AG08396 (cell line): ENCODE measurements around the gene ZMYM1.
"Not testable (repeated sequence)": the region's sequence is repeated elsewhere in the genome, so short reads cannot be mapped to it uniquely, and the experiment has no call there.

Experiments used
- DNase-seq: peaks from one replicate; pipeline ENCODE4 v3.0.0; 2012; ENCODE audit warnings: low spot score, mixed read lengths

The ZMYM1 gene

DNA sequence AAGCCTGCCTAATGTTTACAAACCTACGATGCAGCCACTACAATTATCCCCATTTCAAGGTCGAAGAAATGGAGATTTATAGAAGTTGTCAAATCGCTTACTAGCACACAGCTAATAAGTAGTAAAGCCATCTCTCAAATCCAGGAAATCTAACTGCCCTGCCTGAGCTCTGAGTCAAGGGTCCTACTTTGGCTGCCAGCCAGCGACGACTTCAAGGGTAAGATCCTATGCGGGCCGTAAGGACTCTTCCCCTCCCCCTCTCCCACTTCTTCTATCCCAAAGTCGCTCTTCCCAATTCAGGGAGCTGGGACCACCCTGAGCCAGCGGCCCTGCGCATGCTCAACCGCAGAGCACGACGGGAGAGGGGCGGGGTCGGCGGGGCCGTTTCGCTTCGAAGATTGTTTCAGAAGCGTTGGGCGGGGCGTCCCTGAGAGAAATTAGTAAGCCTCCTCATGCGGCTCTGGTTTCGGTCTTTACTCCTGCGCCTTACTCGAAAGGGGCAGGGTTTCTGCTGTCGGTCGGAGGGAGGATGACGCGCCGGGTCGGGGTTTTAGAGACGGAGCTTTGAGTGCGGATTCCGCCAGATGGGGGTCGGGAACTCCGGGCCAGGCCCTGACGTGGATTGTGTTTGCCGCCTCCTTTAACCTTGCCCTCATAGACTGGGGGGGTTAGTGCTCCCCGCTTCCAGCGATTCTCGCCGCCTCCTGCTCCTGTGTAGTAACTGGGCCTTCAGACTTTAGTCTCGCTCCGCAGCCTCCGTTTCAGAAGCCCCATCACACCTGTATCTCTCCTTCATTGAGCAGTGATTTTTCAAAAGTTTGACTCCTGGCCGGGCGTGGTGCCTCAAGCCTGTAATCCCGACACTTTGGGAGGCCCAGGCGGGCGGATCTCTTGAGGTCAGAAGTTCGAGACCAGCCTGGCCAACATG lies at the start of gene ZMYM1:
ZMYM1 (plus strand) TSS at position 383 of the 928 bp plus-strand sequence. CDS start 14,603 bp downstream, outside the sequence.
- DNase-seq: peak; percentile 91

DNA sequence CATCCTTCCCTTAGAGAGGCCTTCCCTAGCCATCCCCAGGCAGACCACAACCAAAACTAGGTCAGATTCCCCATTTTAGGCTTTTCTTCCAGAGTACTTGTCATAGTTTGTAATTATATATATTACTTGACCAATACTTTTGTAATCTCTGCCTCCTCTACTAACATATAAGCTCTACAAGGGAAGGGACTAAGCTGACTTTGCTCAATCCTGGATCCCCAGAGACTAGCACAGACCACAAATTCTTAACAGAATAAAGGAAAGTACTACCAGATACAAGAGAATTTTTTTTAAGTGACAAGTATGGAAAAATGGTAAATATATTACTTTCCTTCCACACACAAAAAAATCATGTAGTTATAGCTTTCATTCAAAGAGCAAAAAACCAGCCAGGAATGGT lies 49.4 kb upstream of the ZMYM1 start:
- DNase-seq: no peak

DNA sequence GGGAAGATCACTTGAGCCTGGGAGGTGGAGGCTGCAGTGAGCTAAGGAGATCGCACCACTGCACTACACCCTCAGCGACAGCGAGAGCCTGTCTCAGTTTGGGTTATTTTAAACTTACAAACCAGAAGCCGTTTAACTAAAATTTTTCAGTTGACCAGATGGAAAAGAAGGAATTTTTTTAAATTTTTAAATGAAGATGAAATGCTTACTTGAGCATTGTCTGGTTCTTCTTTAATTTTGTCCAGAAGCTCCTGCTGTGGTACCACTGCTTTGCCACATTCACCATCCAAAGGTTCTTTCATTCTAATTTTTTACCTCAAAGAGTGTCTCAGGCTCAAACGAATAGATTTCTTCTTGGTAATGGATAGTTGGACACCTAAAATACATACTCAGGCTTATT lies 48.8 kb upstream of the ZMYM1 start:
- no peak for DNase-seq

DNA sequence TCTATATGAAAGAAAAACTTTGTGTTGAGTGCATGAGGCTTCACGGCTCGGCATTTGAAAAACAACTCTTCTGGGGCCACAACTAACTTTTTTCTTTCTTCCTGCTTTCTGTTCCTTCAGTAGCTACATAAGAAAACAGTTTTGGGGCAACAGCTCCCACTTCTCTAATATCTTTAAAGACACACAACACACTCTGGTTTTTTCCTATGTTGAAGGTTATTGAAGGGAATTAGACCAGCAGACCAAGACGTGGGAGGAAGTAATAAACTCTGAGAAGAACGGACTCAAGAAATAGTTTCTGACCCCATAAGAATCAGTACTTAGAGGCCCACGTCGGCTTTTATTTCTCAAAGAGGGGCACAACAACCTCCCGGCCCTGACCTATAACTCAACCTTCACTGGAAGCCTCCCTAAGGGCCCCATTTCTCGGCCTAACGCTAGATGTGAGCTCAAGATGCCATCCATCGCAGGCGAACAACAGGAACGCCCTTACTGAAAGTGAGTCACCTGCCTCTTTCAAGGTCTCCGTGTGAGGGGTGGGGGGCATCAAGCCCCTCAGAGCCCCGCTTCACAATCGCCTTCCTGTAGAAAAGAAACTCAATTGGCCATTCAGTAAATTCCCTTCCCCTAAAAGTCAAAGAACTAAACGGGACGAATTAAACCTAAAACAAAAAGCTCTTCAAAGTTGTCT lies 48.3 kb upstream of the ZMYM1 start:
- DNase-seq: peak; percentile 53

DNA sequence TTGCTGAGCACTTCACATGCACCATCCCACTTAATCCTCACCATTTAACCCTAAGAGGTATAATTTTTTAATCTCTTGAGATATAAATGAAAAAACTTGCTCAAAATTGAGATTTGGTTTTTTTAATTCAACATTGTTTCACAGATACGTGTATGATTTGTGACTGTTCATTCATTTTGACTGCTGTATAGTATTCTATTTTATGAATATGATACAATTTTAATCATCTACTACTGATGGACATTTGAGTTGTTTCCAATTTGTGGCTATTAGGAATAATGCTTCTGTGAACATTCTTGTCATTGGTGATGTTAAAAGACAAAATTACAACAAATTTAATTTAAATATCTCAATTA lies 46.8 kb upstream of the ZMYM1 start:
- no peak for DNase-seq

DNA sequence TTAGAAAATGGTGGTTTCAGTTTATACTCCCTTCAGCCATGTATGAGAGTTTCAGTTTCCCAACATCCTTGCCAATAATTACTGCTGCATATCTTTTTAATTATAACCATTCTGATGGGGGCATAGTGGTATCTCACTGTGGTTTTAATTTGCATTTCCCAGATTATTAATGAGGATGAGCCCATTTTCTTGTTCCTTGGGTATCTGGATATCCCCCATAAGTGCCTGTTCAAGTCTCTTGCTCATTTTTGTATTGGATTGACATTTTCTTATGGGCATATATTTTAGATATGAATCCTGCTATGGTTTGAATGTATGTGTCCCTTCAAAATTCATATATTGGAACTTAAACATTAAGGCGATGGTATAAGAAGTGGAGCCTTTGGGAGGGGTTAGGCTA lies 45.8 kb upstream of the ZMYM1 start:
- DNase-seq: no peak

DNA sequence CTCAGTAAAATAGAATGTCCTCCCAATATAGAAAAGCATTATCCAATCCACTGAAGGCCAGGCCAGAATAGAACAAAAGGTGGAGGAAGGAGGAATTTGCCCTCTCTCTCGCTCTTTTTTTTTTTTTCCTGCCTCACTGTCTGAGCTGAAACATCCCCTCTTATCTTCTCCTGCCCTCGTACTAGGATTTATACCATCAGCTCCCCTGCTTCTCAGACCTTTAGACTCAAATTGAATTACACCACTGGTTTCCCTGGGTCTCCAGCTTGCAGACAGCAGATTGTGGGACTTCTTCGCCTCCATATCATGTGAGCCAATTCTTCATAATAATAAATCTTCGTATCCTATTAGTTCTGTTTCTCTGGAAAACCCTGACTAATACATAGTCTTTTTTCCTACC lies 42.6 kb upstream of the ZMYM1 start:
- DNase-seq: no peak

DNA sequence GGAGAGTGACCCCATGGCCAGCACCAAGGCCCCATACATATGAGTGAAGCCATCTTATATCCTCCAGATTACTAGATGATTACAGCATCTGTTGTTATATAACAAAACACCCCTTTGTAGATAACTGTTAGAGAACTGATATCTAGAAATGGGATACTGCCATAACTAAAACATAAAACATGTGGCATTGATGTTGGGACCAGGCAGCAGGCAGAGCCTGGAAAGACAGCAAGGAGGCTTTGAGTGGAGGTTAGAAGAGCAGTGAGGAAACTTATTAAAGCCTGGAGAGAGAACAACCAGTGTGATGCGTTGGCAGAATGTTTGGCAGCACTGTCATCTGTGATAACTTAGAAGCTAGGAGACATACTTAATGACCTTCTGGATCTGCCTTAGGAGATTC lies 42.0 kb upstream of the ZMYM1 start:
- DNase-seq: no peak

DNA sequence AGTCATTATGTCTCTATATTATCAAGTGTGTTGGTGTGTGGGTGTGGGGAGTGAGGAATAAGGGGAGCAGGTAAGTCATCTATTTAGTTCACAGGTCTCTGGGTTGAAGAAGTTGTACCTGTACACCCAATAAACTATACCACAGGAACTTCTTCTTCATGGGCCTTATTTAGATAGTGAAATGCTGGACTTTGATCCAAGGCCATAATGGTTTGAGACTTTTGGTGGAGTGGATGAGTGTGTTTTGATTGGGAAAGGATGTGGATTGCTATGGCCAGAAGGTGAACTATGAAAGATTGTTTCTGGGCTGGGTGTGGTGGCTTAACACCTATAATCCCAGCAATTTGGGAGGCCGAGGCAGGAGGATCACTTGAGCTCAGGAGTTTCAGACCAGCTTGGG lies 40.5 kb upstream of the ZMYM1 start:
- no peak for DNase-seq

DNA sequence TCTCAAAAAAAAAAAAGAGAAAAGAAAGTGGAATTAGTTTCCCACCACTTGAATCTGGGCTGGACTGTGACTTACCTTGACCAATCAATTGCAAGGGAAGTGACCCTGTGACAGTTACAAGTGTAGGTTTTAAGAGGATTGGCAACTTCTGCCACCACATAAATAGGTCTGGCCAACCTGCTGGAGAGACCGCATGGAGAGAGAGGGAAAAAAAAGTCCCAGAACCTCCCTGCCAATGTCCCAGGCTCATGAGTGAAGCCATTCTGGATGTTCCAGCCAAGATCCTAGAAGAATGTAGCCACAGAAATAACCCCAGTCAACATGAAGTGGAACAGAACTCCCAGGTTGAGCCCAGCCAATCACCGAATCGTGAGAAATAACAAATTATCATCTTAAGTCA lies 35.7 kb upstream of the ZMYM1 start:
- DNase-seq: no peak

DNA sequence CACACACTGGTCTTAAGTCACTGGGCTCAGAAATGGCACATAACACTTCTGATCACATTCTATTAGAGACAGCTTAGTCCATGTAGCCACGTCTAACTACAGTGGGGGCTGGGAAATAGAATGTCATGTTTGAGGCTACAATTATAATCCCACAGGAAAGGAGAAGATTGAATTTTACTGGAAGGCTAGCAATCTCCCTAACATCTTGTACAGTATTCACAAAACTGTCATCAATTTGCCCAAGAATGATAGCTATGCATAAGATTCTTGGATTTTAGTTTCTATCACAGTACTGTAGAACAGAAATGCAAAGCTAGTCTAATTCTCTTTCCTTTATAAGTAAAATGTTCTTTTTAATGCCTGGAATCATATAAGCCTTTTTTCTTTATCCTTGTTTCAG lies 34.8 kb upstream of the ZMYM1 start:
- no peak for DNase-seq

DNA sequence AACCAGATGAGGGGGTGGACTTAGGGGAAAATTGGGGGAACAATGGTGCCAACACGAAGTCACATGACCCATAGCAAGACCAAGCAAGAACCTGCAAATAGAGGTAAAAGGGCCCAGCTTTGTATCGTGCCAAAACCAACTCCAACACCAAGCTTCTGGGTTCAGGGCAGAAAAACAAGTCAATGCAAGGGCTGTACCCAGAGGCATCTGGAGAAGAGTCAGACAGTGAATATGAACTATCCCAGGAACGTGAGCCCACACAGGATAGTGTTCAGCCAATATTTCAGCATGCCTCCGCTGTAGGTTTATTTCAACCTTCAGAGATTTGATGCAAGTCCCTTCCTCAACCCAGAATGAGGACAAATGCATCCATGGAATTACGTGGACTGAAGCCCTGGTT lies 32.5 kb upstream of the ZMYM1 start:
- no peak for DNase-seq

DNA sequence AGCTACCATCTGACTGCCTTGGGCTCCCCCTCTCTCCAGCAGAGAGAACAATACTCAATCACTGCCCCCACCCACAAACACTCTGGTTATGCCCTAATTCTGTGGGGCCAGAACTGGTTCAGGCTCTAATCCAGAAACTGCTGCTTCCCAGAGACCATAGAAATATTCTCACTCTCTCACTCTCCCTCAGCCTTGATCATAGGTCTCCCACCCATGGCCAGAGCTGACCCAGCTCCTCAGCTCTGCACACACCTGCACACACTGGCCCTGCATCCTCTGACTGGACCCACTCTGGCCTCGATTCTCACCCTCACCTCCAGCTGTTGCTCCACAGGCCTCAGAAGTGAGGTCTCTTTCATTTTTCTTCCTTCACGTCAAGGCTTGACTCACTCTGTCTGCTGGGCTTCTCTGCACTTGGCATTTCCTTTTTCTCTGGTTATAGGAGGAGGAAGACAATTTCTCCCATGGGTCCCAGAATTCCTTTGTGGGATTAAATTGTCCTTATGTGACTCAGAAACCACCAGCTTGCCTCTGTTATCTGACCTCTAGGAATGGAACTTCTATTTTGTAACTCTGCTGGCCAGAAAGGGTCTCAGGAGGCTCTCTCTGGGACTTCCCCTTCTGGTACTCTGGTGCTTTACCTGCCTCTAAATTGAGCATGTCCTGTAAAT lies 31.9 kb upstream of the ZMYM1 start:
- peak; percentile 55 for DNase-seq

DNA sequence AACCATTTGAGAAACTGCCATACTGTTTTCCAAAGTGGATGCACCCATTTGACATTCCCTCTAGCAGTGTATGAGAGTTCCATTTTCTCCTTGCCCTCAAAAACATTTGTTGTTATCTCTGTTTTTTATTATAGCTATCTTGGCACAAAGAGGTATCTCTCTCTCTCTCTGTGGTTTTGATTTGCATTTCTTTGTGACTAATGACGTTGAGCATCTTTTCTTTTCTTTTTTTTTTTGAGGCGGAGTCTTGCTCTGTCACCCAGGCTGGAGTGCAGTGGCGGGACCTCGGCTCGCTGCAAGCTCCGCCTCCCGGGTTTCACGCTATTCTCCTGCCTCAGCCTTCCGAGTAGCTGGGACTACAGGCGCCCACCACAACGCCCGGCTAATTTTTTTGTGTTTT lies 30.1 kb upstream of the ZMYM1 start:
- no peak for DNase-seq

DNA sequence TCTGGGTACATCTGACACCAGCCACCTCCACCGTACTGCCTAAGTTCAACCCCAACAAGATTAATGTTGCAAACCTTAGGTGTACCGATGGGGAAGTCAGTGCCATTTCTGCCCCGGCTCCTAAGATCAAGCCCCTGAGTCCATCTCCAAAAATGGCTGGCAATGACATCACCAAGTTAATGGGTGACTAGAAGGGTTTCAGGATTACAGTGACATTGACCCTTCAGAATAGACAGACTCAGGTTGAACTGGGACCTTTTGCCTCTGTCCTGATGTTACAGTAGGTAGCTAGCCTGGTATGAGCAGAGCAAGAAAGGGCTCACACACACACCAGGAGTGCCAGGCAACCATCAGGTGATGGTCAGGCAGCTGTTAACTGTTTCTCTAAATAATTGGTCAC lies 25.8 kb upstream of the ZMYM1 start:
- DNase-seq: no peak

DNA sequence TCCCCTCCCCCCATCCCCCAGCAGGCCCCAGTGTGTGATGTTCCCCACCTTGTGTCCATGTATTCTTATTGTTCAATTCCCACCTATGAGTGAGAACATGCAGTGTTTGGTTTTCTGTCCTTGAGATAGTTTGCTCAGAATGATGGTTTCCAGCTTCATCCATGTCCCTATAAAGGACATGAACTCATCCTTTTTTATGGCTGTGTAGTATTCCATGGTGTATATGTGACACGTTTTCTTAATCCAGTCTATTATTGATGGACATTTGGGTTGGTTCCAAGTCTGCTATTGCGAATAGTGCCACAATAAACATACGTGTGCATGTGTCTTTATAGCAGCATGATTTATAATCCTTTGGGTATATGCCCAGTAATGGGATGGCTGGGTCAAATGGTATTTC lies 24.9 kb upstream of the ZMYM1 start:
- DNase-seq: not testable (repeated sequence)

DNA sequence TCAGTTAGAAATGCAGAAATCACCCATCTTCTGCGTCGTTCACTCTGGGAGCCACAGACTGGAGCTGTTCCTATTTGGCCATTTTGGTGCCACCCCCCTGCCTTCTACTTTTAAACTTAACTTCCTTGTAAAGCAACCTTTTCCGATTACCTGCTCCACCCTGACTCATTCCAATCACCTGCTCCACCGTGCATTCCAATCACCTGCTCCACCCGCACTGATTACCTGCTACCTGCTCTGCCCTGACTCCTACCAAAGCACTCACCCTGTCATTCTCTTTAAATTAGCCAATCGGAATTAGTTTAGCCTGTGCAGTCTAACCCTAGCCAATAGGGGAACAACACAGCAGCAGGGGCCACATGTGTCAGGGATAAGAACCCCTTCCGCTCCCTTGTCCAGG lies 20.9 kb upstream of the ZMYM1 start:
- DNase-seq: not testable (repeated sequence)

DNA sequence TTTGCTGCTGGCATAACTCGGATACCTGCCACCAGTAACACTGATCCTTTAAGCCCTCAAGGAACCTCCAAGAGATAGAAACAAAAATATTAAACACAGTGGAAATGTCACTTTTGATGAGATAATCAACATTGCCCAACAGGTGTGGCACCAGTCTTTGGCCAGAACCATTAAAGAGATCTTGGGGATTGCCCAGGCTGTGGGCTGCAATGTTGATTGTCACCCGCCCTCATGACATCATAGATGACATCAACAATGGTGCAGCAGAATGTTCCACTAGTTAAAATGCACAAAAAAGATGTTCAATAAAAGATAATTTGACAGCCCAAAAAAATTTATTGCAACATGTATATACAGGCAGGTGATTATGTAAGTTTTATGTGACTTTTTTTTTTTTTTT lies 20.2 kb upstream of the ZMYM1 start:
- no peak for DNase-seq

DNA sequence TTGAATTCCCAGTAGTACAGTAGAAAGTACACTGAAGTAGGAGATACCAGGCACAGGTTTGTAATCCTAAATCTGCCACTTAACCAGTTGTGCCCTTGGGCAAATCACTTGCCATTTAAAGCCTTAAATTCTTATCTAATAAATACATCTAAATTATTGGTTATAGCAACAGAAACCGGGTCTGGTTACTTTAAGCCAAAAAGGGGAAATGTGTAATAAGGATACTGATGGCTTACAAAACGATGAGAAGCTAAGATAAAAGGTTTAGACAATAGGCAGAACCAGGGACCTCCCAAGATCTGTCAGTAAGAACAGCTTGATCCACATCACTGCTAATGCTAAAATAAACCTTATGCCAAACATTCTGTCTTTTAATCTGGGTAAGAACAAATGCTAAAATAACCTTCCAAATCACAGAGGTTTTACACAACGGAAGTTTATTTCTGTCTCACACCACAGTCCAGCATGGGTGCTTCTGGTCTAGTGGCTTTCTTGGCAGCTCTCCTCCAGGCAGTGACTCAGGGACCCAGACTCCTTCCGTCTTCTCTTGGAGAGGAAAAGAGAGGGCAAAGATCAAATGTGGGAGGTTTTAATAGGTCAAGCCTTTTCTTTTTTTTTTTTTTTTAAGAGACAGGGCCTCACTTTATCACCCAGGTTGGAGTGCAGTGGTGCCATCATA lies 16.5 kb upstream of the ZMYM1 start:
- no peak for DNase-seq

DNA sequence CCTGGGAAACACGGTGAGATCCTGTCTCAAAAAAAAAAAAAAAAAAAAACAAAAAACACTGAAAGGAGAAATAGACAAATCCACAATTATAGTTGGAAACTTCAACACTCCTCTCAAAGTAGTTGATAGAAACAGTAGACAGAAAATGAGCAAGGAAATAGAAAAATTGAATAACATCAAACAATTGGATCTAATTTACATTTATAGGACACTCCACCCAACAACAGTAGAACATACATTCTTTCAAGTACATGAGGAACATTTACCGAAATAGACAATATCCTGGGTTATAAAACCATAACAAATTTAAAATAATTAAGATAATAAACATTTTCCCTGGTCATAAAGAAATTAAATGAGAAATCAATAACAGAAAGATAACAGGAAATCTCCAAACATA lies 14.9 kb upstream of the ZMYM1 start:
- no peak for DNase-seq

DNA sequence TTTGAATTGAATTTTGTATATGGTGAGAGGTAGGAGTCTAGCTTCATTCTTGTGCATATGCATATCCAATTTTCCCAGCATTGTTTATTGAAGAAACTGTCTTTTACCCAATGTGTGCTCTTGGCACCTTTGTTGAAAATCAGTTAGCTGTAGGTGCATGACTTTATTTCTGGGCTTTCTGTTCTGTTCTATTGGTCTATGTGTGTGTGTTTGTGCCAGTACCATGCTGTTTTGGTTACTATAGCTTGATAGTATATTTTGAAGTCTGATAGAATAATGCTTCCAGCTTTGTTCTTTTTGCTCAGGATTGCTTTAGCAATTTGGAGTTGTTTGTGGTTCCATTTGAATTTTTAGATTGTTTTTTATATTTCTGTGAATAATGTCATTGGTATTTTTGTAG lies 9.4 kb upstream of the ZMYM1 start:
- no peak for DNase-seq

DNA sequence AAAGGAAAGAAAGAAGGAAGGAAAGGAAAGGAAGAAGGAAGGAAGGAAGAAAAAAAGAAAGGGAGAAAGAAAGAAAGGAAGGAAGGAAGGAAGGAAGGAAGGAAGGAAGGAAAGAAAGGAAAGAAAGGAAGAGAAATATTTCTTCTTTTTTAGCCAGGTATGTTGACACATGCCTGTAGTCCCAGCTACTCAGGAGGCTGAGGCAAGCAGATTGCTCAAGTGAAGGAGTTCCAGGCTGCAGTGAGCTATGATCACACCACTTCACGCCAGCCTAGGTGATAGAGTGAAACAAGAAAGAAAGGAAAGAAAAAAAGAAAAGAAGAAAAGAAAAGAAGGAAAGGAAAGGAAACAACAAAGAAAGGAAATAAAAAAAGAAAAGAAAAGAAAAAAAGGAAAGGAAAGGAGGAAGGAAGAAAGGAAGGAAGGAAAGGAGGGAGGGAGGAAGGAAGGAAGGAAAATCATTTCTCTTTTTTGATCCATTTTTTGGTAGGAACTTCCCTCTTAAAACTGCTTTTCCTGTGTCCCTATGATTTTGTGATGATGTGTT lies 5.8 kb upstream of the ZMYM1 start:
- DNase-seq: no peak
